CD4-positive, alpha-beta T cell treated with Interferon gamma for 1 hour (primary cell): ENCODE data around the gene EPHB1.

Source experiments
- DNase-seq: peaks from one replicate; pipeline ENCODE4 v3.0.0-alpha.2; 2020

The EPHB1 gene

DNA sequence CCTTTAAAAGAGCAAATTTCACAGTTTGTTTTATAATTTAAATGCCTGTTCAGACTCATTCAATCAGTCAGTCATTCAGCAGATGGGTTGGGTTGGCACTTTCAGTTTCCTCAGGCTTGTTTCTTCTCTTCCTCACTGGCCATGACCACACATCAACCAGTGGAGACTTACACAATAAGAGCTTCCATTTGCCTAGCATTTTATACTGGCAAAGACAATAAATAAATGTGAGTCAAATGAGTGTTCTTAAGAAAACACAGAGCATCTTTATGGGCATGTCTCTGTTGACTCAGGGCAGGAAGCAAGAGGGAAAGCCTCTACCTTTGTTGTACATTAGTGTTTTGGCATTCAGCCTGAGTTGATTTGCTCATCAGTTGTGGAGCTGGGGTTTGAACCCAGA is 122.6 kb downstream of the EPHB1 start:
- DNase-seq = no peak

DNA sequence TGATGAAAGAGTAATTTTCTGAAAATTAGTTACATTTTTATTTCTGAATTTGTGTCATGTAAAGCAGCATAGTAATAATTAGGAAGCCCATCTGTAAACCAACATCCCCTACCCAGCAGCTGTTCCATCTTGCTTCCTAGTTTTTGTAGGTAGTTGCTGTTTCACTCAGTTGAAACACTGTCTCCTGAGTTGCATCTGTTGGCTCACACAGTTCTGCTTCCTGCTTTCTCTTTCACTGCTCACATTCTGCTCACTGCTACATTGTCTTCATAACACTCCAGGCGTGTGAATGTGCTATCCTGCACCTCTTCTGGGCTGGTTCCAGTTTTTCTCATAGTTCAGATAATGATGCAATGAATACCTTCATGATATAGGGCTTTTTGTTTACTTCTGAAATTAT is 123.4 kb downstream of the EPHB1 start:
- DNase-seq = no peak

DNA sequence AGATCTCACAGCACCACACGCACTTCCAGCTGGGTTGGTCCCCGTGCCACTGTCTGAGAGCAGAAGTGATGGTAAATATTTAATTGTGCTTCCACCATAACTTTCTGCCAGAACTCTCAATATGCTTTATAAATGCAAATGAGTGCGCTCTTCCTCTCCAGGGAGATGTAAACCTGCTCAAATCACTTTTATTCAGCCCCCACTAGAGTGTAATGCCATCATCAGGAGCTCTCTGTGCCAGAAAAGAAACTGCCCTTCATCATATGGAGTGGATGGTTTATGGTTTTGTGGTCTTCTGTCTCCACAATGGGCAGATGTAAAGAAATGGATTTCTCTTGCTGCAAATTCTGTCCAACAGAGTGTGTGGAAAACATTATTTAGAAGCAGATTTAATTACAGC is 127.0 kb downstream of the EPHB1 start:
- DNase-seq = no peak

DNA sequence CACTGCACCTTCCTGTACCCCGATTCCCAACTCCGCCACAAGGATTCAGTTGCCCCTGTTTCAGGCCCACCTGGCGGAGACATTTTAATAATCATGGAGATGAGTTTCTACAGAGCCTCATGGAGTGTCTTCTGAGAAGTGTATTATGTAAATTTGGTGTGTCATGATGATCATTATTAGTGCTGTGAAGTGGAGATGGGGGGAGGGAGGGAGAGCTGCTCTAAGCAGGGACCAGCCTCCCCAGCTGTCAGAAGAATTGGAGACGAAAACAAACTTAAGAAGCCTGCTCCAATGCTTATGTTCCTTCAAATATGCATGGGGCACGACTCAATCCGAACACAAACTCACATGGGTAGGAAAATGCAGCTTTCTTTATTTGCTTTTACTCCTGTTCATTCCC is 127.8 kb downstream of the EPHB1 start:
- no peak for DNase-seq

DNA sequence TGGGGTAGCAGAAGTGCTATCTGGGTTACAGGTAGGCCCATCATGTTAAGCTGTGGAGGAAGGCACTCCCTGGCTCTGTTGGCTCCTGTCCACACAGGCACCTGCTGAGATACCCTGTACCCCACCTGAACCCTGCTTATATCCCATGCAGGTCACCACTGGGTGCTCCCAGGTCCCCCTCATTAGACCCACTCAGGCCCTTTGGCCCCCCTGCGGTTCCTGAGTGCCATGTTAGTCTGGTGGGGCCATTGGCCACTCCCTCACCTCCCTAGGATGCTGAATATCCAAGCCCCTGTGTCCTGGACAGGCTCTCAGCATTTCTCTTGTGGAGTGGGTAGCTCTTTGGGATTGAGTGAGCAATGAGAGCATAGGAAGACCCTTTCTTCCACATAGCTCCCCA is 128.2 kb downstream of the EPHB1 start:
- no peak for DNase-seq

DNA sequence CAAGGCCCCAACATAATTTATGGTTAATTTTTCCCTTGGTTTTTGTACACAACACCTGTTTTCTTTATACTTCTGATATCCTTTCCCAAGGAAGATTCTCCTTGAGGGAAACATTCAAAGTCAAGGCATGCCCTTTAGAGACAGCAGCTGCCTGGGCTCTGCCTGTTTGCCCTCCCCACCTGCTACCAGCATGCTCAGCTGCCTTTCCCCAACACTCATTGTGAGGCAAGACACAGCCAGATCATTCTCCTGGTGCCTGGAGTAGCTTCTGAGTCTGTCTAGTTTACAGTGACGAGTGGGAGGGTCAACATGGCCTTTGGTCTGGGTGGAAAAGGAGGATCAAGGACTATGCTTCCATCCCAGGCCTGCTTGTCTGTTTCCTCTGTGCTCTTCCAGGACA is 132.5 kb downstream of the EPHB1 start:
- no peak for DNase-seq

DNA sequence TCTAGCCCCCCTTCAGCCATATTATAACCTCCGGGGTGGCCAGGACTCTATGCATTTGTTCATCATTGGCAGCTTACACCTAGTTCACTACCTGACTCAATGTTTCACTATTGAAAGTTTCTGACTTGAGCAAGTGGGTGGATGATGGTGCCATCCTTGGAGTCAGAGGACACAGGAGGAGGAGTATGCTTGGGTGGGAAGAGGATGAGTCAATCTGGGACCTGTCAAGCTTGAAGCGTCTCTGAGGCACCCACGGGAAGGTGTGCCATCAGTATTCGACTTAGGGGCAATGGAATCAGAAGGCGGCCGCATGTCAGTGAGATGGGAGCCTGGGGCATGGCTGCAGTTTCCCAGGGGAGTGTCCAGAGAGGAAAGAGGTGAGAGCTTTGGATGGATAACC is 133.3 kb downstream of the EPHB1 start:
- DNase-seq = no peak

DNA sequence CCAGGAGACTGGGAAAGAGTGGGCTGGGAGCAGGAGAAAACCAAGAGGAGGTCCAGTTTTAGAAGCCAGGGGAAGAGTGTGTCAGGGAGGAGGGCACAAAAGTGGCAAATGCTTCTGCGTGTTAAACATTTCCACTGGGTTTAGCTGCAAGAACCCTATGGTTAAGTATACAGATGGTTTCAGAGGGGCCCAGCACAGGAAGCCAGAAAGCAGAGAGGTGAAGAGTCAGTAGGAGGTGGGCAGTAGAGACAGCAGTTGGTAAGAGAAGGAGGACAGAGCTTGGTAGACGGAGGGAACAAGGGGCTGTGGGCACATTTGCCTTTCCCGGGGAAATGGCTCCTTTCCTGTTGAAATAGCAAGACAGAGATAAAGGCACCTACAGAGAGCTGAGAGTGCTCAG is 133.8 kb downstream of the EPHB1 start:
- no peak for DNase-seq

DNA sequence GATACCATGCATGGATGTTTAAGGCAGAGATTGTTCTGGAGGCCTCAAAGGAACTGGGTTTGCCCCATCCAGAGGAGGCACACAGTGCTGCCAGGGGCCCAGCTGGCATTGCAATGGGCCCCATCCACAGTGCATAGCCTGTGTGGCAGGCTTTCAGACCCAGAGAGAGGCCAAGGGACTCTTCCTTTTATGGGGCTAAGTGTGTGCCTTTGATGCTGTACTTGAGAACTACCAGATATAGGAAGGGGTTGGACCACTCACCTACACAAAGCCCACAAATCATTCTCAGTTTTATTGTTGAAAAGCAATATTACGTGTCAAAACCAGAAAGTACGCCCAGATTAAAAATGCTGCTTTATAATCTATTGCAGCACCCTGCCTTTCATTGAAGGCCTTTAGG is 134.9 kb downstream of the EPHB1 start:
- DNase-seq = no peak

DNA sequence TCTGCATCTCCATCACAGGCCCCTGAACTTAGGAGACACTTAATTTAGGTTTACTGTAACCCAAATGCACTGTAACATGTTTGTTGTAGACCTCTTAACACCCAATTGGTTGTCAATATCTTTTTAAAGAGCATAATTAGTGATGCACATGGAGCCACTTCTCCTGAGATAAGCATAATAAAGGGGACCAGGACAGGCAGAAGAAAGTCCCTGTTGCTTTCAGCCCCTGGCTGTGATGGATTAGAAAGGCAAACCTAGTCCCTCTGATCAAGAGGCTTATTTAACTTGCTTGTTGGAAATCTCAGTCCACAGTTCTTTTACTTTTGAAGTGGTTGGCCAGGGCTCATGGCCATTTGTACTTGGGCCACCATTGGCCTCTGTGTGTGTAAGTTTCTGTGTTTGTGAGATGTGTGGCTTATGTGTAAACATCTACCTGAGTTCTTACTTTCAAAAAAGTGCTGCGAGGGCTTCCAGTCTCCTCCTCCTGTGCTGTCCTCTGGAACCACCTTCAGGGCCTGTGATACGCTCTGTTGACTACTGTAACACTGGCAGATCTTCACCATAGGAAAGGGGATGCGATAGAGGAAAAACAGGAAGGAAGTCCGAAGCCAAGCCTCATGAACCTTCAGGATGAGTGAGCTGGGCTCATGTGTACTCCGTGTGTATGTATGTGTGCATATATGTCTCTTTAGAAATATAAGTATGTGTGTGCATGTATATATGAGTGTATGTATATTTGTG is 136.2 kb downstream of the EPHB1 start:
- no peak for DNase-seq

DNA sequence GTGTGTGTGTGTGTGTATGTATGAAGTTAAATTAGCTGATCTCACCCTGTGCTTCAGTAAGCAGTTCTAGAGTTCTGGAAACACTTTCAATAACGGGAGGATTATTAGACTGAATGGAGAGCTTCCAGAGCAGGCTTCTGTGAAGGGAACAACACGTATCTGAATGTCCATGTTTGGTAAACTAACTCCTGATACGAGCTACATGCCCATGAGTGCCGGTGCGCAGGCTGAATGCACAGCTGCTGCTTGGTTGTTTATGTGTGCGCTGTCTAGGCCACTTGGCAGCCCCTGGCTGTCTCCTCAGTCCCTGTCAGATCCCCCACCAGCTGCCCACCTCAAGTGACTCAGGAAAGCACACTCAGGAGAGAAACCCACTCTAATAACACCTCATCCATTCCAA is 137.0 kb downstream of the EPHB1 start:
- no peak for DNase-seq

DNA sequence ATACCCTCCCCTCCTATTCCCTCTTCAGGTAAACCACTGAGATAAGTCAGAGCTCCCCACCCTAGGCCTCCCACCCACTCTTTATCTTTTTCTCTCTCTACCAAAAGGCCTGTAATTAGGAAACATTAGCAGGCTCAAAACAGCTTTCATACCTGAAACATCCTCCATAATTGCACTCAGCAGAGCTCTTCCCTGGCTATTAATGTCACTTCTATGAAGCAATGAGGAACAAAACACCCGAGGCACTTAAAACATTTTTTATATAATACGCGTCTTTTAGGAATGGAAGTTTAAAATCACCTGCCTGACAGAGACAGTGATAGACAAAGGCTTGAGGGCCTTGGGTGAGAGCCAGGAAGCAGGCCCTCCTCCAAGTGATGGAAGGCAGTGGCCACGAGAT is 138.9 kb downstream of the EPHB1 start:
- no peak for DNase-seq

DNA sequence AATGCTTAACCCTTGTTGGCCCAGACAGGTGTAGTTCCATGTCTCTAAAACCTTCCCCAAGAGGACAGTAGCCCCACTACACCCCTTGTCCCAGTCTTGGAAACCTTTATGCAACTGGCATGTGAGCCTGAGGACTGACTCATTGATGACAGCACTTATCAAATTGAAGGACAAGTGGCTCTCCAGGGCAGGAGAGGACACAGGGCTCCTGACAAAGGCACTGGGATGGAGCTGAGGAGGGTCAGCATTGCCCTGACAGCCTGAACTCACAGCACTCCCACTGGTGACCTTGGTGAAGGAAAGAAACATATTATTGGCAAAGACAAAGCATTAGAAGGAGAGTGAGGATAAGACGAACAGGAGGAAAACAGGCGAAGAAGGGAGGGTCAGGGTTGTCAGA is 139.9 kb downstream of the EPHB1 start:
- DNase-seq = no peak

DNA sequence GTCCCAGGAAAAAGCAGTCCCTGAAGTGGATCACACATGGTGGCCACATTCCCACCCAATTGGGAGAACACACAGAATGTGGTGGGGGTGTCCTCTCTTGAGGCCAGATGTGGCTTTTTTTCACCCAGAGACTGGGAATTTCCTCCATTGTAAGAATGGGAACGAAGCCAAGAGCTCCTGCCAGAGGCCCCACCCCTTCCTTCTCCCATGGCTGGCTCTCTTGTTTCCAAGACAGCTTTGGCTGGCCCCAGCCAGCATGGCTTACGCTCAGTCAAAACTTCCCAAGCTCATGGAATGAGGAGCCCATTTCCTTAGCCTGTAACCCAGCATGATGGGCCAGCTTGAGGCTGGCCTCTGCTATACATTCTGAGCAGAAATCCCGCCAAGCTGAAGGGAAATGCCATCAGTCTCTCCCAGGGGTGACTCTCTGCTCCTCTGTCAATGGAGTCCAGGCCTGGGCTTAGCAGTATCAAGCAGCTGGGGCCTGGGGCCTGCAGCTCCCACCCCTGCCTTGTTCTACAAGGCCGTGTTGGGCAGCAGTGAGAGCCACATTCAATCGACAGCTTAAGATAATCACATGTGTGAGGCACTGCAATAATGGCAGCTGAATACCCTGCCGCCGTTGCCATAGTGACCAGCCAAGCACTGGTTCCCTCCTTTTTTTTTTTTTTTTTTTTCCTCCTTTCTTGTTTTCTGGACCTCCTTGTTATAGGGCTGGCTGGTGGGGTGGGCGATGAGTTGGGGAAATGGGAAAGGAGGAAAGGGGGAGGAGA is 142.4 kb downstream of the EPHB1 start:
- no peak for DNase-seq

DNA sequence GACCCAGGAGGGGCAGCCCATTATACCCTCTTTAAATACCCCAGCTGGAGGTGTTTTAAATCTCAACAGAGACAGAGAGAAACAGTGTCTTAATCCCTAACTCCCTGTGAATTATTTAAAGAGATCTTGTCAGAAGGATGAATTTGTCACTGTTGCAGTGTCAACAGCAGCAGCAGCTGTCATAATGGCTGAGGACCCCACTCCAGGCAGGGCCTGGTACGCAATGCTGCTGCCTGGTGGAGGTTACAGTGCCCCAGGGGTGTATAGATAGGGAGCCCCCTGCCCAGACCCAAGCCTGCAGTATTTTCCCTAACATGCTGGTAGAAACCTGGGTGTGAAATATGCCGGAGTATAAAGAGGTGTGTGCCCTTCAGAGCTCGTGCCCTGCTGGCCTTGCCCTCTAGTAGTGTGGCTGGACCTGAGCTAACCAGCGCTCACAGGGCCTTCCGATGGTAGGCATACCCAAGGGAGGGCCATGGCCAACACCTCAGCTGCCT is 143.0 kb downstream of the EPHB1 start:
- no peak for DNase-seq

DNA sequence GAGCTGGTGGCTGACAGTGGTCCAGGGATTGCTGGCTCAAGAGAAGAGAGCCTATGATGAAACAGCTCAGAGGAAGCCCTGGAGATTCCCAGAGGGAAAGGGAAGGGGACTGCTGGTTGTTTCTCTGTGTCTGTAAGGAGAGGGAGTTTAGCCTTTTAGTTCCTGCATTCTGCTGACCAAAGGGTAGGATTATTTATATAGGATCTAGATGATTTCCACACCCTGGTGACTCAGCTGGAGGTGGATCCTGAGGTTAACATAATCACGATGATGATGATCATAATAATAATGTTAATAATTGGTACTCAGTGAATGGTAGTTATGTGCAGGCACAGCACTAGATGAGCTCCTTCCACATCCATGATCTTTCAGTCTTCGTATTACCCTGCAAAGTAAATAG is 144.9 kb downstream of the EPHB1 start:
- DNase-seq = no peak

DNA sequence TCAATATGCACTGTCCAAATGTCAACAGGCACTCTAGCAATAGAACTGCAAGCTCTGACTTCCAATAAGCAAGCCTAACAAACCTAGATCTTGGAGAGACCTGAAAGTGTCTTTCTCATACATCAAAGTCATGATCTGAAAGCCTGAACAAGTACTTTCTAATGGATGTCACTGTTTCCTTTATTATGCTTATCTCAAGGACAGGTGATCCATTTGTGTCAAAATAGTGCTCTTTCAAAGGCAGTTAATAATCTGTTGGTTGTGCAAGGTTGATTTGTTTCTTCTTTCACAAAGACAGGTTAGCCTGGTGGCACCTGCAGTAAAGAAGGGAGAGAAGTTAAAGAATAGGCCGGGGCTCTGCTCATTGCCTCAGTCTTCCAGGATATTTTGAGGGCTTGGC is 146.8 kb downstream of the EPHB1 start:
- DNase-seq = no peak

DNA sequence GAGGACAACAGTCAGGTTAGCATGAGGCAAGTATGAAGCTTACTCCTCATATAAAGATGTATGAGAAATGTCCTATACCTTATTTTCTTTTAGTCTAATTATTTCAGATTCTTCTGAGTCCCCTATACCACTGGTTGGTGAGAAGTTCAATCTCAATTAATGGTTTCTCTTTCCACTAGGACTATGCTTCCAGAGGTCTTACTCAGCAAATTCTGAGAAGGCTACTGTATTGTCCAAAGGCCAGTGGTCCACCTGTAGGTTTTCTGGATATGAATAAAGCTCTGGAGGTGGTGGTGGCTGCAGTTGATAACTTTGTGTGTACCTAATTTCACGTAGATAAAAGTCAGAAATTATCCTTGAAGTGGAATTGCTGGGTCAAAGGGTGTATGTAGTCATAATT is 149.4 kb downstream of the EPHB1 start:
- DNase-seq = no peak

DNA sequence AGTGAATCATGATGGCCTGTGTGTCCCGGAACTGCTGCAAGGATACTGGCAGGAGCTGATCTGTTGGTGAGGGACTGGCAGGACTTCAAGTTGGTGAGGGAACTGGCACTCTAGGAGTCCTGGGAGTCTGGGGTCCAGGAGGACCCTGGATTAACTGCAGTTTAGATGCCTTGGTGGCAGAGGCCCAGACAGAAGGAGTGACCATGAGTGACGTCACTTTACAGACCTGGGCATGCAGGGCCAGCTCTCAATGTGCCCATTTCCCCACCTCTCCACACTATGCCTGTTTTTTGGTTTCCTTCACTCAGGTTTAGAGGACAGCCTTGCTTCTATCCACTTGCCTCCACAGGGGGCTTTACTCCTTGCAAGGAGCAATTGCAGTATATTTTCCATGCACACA is 154.1 kb downstream of the EPHB1 start:
- DNase-seq = no peak

DNA sequence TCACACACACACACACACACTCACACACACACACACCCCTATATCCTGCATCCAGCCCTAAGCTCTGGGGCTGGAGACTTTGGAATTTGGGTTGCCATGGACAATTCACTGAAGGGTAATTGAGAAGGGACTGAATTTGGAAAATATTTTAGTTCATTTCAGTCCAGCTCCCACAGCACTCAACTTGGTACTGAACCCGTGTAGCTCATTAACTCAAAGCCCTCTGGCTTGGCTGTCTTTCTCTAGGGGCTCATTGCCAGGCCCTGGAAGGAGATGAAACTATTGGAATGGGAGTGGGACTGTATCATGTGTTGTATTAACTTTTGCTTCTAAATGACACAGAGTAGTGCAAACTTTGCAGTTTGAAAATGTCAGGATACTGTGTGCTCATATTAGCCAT is 157.3 kb downstream of the EPHB1 start:
- DNase-seq = no peak

DNA sequence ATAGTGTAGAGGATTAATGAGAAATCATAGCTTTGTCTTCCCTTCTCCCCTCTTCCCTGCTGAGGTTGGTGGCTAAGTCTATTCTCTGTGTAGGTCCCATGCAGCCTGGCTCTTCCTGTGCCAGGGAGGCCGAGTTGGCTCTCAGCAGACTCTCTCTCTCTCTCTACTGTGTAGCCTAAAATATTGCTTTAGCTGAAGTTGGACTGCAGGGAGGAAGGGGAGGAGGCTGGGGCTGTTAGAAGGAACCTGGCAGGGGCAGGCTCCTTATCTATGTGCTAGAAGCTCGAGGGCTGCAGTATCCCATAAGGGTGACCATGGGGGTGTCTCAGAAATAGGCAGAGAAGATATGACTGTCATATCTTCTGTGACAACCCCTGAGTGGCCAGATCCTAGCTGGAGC is 160.8 kb downstream of the EPHB1 start:
- no peak for DNase-seq

DNA sequence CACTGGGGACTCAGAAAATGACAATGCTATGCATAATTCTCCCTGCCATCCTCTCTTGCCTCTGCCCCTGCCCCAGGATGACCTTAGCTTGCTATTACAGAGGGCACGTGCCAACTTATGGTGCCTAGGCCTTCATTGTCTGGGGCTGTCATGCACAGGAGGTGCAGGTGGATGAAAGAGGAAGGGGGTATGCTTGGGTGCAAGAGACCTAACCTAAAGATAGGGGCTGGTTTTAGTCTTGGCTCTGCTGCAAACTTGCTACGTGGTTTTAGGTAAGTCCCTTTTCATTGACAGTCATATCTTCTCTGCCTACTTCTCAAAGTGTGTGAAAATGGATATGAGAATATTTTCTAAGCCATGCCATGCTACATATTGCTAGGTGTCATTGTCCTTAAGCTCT is 161.3 kb downstream of the EPHB1 start:
- DNase-seq = no peak

DNA sequence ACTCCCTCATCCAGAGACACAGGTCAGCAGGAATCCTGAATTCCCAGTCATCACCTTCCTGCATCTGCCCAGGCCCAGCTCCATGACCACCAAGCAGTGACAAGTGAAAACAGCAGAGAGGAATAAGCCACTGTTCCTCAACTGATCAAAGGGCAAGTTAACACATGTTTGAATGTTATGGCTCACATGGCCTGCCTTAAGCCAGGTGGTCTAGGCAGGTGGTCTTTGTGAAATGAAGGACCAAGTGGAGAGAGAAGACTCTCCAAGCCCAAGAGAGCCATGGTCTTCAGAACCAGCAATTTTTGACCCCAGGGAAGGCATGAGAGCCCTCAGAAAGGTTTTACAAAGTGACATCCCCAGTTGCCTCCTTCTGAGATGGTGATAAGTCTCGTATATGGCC is 161.8 kb downstream of the EPHB1 start:
- DNase-seq = no peak

DNA sequence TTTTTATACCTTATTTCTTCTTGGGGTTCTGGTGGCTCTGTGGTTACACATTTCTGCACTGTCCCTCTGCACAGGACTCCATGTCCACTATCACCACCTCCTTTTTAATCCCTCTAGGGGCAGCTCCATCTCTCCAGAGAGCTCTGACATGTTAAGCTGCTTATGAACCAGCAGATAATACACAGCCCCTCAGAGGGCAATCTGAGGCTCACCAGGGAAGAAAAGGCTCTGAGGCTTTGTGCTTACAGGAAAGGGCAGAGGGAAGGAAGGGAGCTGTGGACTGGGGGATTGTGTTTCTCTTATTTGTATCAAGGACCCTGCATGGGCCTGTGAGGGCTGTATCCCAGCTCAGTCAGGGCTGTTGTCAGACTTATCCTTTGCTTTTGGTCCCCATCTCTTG is 164.5 kb downstream of the EPHB1 start:
- DNase-seq = no peak

DNA sequence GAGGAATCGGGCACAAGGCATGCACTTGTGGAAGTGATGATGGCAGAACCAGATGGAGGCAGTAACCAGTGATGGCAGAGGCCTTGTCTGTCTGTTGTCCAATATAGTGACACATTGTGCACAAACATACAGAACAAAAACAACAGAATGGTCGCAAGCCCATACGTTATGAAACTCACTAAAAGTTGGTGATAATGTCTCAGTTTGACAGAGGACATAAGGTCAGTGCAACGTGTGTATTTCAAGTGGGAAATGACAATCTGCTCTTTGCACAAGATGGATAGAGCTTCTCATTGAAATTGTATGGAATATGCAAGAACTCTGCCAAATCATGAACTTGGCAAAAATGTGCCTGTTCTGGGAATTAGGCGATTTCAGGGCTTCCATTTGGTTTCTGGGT is 169.2 kb downstream of the EPHB1 start:
- DNase-seq = no peak
